GM12878 (cell line): ENCODE measurements around the gene ASCC2. TPM values are rescaled to one million over a fixed set of nuclear protein-coding genes. Genes with fewer than 3 reads are reported as not detected.

Experiments used
- ATAC-seq: fragments of 200-7000 bp; cut with Tn5 transposase; 3 replicates; pipeline ENCODE4 v1.9.1; 2020; ENCODE audit warnings: mild to moderate bottlenecking, moderate library complexity
- BruUV-seq: library from RNA; stranded (reverse); fragments of 400-500 nt; replicated peaks from 2 replicates; lab custom pipeline; 2021; lab: Mats Ljungman, UMichigan
- CTCF ChIA-PET: fragments of 300-600 bp; sonication (Branson Sonifier 250); formaldehyde crosslinking; extraction: SDS; loops from one replicate; lab custom pipeline; 2021; ENCODE audit warnings: inconsistent platforms; lab: Yijun Ruan, JAX
- POLR2A ChIA-PET: fragments of 350-600 bp; formaldehyde crosslinking; extraction: SDS; loops from one replicate; lab custom pipeline; 2021; ENCODE audit warnings: inconsistent platforms; lab: Charles Lee
- RAD21 ChIA-PET: fragments of 300-600 bp; sonication (Branson Sonifier 250); formaldehyde crosslinking; loops from one replicate; lab custom pipeline; 2023; ENCODE audit warnings: antibody characterized with exemption; ENCODE audit not compliant: unreplicated experiment; lab: Charles Lee
- SMC1A ChIA-PET: fragments of 300-600 bp; sonication (Branson Sonifier 250); formaldehyde crosslinking; loops from one replicate; lab custom pipeline; 2023; ENCODE audit not compliant: unreplicated experiment, uncharacterized antibody; lab: Charles Lee
- DNase-seq: peaks from one replicate; pipeline ENCODE4 v3.0.0-alpha.2; 2011; ENCODE audit warnings: low read depth, low spot score
- FAIRE-seq: peaks from 3 replicates; lab custom pipeline; 2011; peaks lifted over from hg19 to GRCh38; lab: Jason Lieb, UNC
- H2AFZ ChIP-seq: 2 replicates; pipeline ENCODE4 v1.6.0; 2011; ENCODE audit warnings: low read depth, low read length, control low read depth; ENCODE audit not compliant: control insufficient read depth
- H3K27ac ChIP-seq: 2 replicates; pipeline ENCODE4 v1.5.1; 2011; ENCODE audit warnings: control low read depth; ENCODE audit not compliant: control insufficient read depth, insufficient read depth
- H3K27me3 ChIP-seq, 2 experiments: replicated peaks in 1 of 2; 2 replicates each; pipeline versions ENCODE4 v1.6.0 to v1.6.1; 2011; ENCODE audit warnings: low read length in 1 of 2; ENCODE audit not compliant: control insufficient read depth in 2 of 2, insufficient read depth in 2 of 2
- H3K36me3 ChIP-seq, 2 experiments: 2 replicates each; pipeline ENCODE4 v1.5.1; 2011; ENCODE audit warnings: low read length in 1 of 2; ENCODE audit not compliant: control insufficient read depth in 2 of 2, insufficient read depth in 2 of 2
- H3K4me1 ChIP-seq: 2 replicates; pipeline ENCODE4 v1.6.1; 2011; ENCODE audit warnings: mild to moderate bottlenecking, low read length, moderate library complexity, mixed read lengths; ENCODE audit not compliant: control insufficient read depth, insufficient read depth
- H3K4me2 ChIP-seq: 2 replicates; pipeline ENCODE4 v1.6.0; 2011; ENCODE audit warnings: control low read depth; ENCODE audit not compliant: control insufficient read depth, insufficient read depth
- H3K4me3 ChIP-seq: fragments of 200-600 bp; sonication (generic); 2 replicates; pipeline ENCODE4 v1.5.1; 2016
- H3K79me2 ChIP-seq: 2 replicates; pipeline ENCODE4 v1.6.0; 2011; ENCODE audit warnings: low read length; ENCODE audit not compliant: control insufficient read depth, insufficient read depth
- H3K9ac ChIP-seq: 2 replicates; pipeline ENCODE4 v1.8.0; 2011; ENCODE audit warnings: low read length, control low read depth, mixed read lengths; ENCODE audit not compliant: control insufficient read depth, insufficient read depth
- H3K9me3 ChIP-seq: replicated peaks from 3 replicates; pipeline ENCODE4 v1.5.1; 2011; ENCODE audit warnings: mild to moderate bottlenecking, low read length; ENCODE audit not compliant: control insufficient read depth, insufficient read depth
- H4K20me1 ChIP-seq: 2 replicates; pipeline ENCODE4 v1.6.0; 2011; ENCODE audit not compliant: control insufficient read depth, insufficient read depth
- BRCA1 ChIP-seq: IDR thresholded peaks from 2 replicates; pipeline ENCODE4 v1.6.1; 2011; ENCODE audit warnings: low read depth, low read length, improper control_type of control experiment
- CREB1 ChIP-seq: IDR thresholded peaks from 2 replicates; pipeline ENCODE4 v1.6.1; 2012; ENCODE audit warnings: low read depth, mild to moderate bottlenecking, inconsistent platforms
- ESRRA ChIP-seq: IDR thresholded peaks from 2 replicates; pipeline ENCODE4 v1.6.1; 2012; ENCODE audit warnings: mild to moderate bottlenecking, low read length, improper control_type of control experiment
- KLF5 ChIP-seq: fragments of 450-650 bp; IDR thresholded peaks from 2 replicates; pipeline ENCODE4 v1.6.1; 2014; ENCODE audit warnings: mild to moderate bottlenecking; ENCODE audit not compliant: partially characterized antibody
- LARP7 ChIP-seq: fragments of 450-650 bp; IDR thresholded peaks from 2 replicates; pipeline ENCODE4 v1.6.1; 2017; ENCODE audit warnings: mild to moderate bottlenecking
- MYB ChIP-seq: fragments of 150-350 bp; IDR thresholded peaks from 2 replicates; pipeline ENCODE4 v1.6.1; 2014; ENCODE audit warnings: mild to moderate bottlenecking, low read depth, low read length, borderline replicate concordance
- PAX5 ChIP-seq: IDR thresholded peaks from 2 replicates; pipeline ENCODE4 v1.6.1; 2011; ENCODE audit warnings: low read depth, low read length, borderline replicate concordance
- SIX5 ChIP-seq: IDR thresholded peaks from 2 replicates; pipeline ENCODE4 v1.6.1; 2011; ENCODE audit warnings: mild to moderate bottlenecking, low read depth, low read length, moderate library complexity; ENCODE audit not compliant: severe bottlenecking
- SMAD1 ChIP-seq: fragments of 450-650 bp; IDR thresholded peaks from 2 replicates; pipeline ENCODE4 v1.6.1; 2018; ENCODE audit warnings: mild to moderate bottlenecking, low read depth; ENCODE audit not compliant: partially characterized antibody
- SMARCA5 ChIP-seq: fragments of 450-650 bp; IDR thresholded peaks from 2 replicates; pipeline ENCODE4 v1.6.1; 2017; ENCODE audit warnings: mild to moderate bottlenecking
- SUZ12 ChIP-seq: fragments of 200-600 bp; sonication (generic); IDR thresholded peaks from one replicate; pipeline ENCODE4 v1.6.1; 2018; ENCODE audit warnings: antibody characterized with exemption, mild to moderate bottlenecking; ENCODE audit not compliant: unreplicated experiment
- ZNF622 ChIP-seq: fragments of 450-650 bp; IDR thresholded peaks from 2 replicates; pipeline ENCODE4 v1.6.1; 2017; ENCODE audit warnings: mild to moderate bottlenecking, inconsistent platforms
- WGBS: methylation state at CpG from one replicate; pipeline ENCODE4 v1.1.6; 2016; ENCODE audit warnings: low lambda C conversion rate; ENCODE audit not compliant: insufficient replicate concordance, insufficient coverage; ENCODE audit errors: missing lambda C conversion rate; 5-methylcytosine and 5-hydroxymethylcytosine counted together
- in situ Hi-C: fragments of 300-500 bp; cut with MboI; formaldehyde crosslinking; loops from 9 replicates; pipeline ENCODE4 v1.14.3; 2018; ENCODE audit warnings: mixed read lengths
- intact Hi-C: fragments of 100-400 bp; cut with micrococcal nuclease; formaldehyde crosslinking; loops from one replicate; pipeline ENCODE4 v1.14.2; 2022; ENCODE audit not compliant: unreplicated experiment
- polyA plus RNA-seq, 11 experiments: library from polyadenylated mRNA; depleted of rRNA in 4 of 11; unstranded in 6 of 11; stranded (reverse) in 5 of 11; fragments of >200 nt; fragmentation: Nextera tagmentation in 4 of 11; fragmentation: Illumina TruSeq in 1 of 11; extraction: Ambion mirVana in 4 of 11; extraction: Trizol in 1 of 11; gene quantifications; 1 replicate in 1 of 11; 2 replicates in 10 of 11; pipeline versions ENCODE4 v1.2.1 to v1.2.3, GENCODE V29; 2011 to 2016; ENCODE audit warnings: inconsistent platforms in 2 of 11, missing spikeins in 2 of 11, low read depth in 1 of 11
- total RNA-seq, 4 experiments: library from RNA; depleted of rRNA in 3 of 4; stranded (reverse); fragments of >200 nt in 3 of 4; fragmentation: Illumina TruSeq in 1 of 4; extraction: Trizol in 1 of 4; gene quantifications; 2 replicates each; pipeline versions ENCODE4 v1.2.1 to v1.2.3, GENCODE V29; 2013 to 2021
- TF ChIP-seq, protein P1 (sequence below): fragments of 450-650 bp; IDR thresholded peaks from 2 replicates; pipeline ENCODE4 v1.6.1; 2016; ENCODE audit warnings: mild to moderate bottlenecking, moderate library complexity, borderline replicate concordance
- TF ChIP-seq, protein P2 (sequence below): IDR thresholded peaks from 2 replicates; pipeline ENCODE4 v1.6.1; 2011; ENCODE audit warnings: low read depth, mild to moderate bottlenecking, low read length, moderate library complexity, borderline replicate concordance; ENCODE audit errors: extremely low read depth

ASCC2 gene
- total and polyA plus RNA-seq, 10 of the 15 experiments (the other 5 are each of a cell fraction or from before 2014, with no cell fraction given) = 5.3 to 91.4 (median 56.5) TPM

- TF ChIP-seq KLF5 (no peak), LARP7 (no peak), SIX5 (no peak)
- H3K4me3 ChIP-seq = no peak overlapping the region
- in situ Hi-C loops (no loop called here), intact Hi-C loops (no loop called here)
- no peaks in the 10 kb centered on the region for H3K9me3 ChIP-seq
- no peak for ATAC-seq
- no peak for DNase-seq
- no peak overlapping the region for H3K4me2 ChIP-seq
- no peaks in the 10 kb centered on the region for H3K79me2 ChIP-seq
- peaks cover 11 to 57% of the 10 kb centered on the region in 2 experiments for H3K36me3 ChIP-seq
- no TSS peak for BruUV-seq
- H3K27ac ChIP-seq = no peak overlapping the region
- no peaks in the 10 kb centered on the region for H3K27me3 ChIP-seq
- SMC1A ChIA-PET = no interaction called here
- H3K9ac ChIP-seq = no peak overlapping the region
- WGBS = 100% methylated on average over 2 of the region's 2 CpGs
- H4K20me1 ChIP-seq = no peaks in the 10 kb centered on the region
- POLR2A ChIA-PET = no interaction called here
- H2AFZ ChIP-seq = no peak overlapping the region
- FAIRE-seq = no peak
- RAD21 ChIA-PET = no interaction called here
- CTCF ChIA-PET = interaction anchor here (0.7 to 1.4 kb wide), 4 partner anchors 43 to 190 kb away, joined by 3 to 4 read pairs (median 3); no protein-coding TSS in a partner anchor
- peaks cover 4% of the 10 kb centered on the region; the same call in 1 of the 2 replicates for H3K4me1 ChIP-seq
Observed at GRCh38 chr22:29816128-29816527, 21.9 kb downstream of the ASCC2 start.

GRCh38 chr22:29815580-29815979 lies 22.5 kb downstream of the ASCC2 start:
- ChIA-PET RAD21 (interaction anchor here (1.1 kb wide), 1 partner anchor 189 kb away, joined by 3 read pairs; no protein-coding TSS in a partner anchor), POLR2A (no interaction called here), SMC1A (no interaction called here), CTCF (interaction anchor here (0.7 to 1.0 kb wide), 3 partner anchors 43 to 191 kb away, joined by 3 to 4 read pairs (median 3); no protein-coding TSS in a partner anchor)
- Histone ChIP-seq H3K79me2 (no peaks in the 10 kb centered on the region), H3K4me3 (no peak overlapping the region), H4K20me1 (no peaks in the 10 kb centered on the region), H3K9me3 (no peaks in the 10 kb centered on the region), H3K4me1 (no peaks in the 10 kb centered on the region), H3K27me3 (no peaks in the 10 kb centered on the region), H3K27ac (no peak overlapping the region), H3K9ac (no peak overlapping the region), H3K4me2 (no peak overlapping the region), H2AFZ (no peak overlapping the region), H3K36me3 (peaks cover 11 to 61% of the 10 kb centered on the region in 2 experiments)
- BruUV-seq = no TSS peak
- intact Hi-C loops = no loop called here
- no peak for DNase-seq
- FAIRE-seq = no peak
- in situ Hi-C loops = no loop called here
- no peak for ATAC-seq
- WGBS = 86% methylated on average over 4 of the region's 4 CpGs
- TF ChIP-seq LARP7 = no peak
- no peak for TF ChIP-seq SIX5
- no peak for TF ChIP-seq SMARCA5
- no peak for TF ChIP-seq BRCA1
- no peak for TF ChIP-seq SMAD1
- no peak for TF ChIP-seq MYB
- no peak for TF ChIP-seq ZNF622
- no peak for TF ChIP-seq CREB1
- TF ChIP-seq ESRRA = no peak
- no peak for TF ChIP-seq SUZ12
- TF ChIP-seq, protein P1, sequence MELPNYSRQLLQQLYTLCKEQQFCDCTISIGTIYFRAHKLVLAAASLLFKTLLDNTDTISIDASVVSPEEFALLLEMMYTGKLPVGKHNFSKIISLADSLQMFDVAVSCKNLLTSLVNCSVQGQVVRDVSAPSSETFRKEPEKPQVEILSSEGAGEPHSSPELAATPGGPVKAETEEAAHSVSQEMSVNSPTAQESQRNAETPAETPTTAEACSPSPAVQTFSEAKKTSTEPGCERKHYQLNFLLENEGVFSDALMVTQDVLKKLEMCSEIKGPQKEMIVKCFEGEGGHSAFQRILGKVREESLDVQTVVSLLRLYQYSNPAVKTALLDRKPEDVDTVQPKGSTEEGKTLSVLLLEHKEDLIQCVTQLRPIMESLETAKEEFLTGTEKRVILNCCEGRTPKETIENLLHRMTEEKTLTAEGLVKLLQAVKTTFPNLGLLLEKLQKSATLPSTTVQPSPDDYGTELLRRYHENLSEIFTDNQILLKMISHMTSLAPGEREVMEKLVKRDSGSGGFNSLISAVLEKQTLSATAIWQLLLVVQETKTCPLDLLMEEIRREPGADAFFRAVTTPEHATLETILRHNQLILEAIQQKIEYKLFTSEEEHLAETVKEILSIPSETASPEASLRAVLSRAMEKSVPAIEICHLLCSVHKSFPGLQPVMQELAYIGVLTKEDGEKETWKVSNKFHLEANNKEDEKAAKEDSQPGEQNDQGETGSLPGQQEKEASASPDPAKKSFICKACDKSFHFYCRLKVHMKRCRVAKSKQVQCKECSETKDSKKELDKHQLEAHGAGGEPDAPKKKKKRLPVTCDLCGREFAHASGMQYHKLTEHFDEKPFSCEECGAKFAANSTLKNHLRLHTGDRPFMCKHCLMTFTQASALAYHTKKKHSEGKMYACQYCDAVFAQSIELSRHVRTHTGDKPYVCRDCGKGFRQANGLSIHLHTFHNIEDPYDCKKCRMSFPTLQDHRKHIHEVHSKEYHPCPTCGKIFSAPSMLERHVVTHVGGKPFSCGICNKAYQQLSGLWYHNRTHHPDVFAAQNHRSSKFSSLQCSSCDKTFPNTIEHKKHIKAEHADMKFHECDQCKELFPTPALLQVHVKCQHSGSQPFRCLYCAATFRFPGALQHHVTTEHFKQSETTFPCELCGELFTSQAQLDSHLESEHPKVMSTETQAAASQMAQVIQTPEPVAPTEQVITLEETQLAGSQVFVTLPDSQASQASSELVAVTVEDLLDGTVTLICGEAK = no peak
- TF ChIP-seq PAX5 = no peak
- TF ChIP-seq, protein P2, sequence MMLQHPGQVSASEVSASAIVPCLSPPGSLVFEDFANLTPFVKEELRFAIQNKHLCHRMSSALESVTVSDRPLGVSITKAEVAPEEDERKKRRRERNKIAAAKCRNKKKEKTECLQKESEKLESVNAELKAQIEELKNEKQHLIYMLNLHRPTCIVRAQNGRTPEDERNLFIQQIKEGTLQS = no peak
